IPS-15b (cell line): Measurements from ENCODE around the gene CTTNBP2.
A peak's percentile ranks its signal among the peaks of the same experiment; 100 is the strongest.

Source experiments
- H3K27me3 ChIP-seq: one replicate; pipeline ENCODE4 v1.6.1; 2013; ENCODE audit warnings: low read length; ENCODE audit not compliant: control insufficient read depth, insufficient read depth
- H3K36me3 ChIP-seq: one replicate; pipeline ENCODE4 v1.6.1; 2013; ENCODE audit warnings: low read length; ENCODE audit not compliant: control insufficient read depth, insufficient read depth
- H3K4me1 ChIP-seq: one replicate; pipeline ENCODE4 v1.6.1; 2013; ENCODE audit warnings: mild to moderate bottlenecking, low read length; ENCODE audit not compliant: control insufficient read depth, insufficient read depth
- H3K4me3 ChIP-seq: one replicate; pipeline ENCODE4 v1.5.1; 2013; ENCODE audit warnings: low read depth, low read length
- H3K9ac ChIP-seq: one replicate; pipeline ENCODE4 v1.6.1; 2013; ENCODE audit warnings: low read depth, mild to moderate bottlenecking, low read length
- H3K9me3 ChIP-seq: one replicate; pipeline ENCODE4 v1.6.1; 2013; ENCODE audit warnings: mild to moderate bottlenecking, low read length; ENCODE audit not compliant: control insufficient read depth, insufficient read depth

CTTNBP2 gene

GRCh38 chr7:117673367-117673766, 199.9 kb downstream of the CTTNBP2 start:
- Histone ChIP-seq H3K4me3 (peak overlapping the region; percentile 40), H3K9me3 (no peaks in the 10 kb centered on the region), H3K27me3 (no peaks in the 10 kb centered on the region), H3K4me1 (peaks cover 43% of the 10 kb centered on the region), H3K9ac (peak overlapping the region; percentile 61), H3K36me3 (no peaks in the 10 kb centered on the region)

- Histone ChIP-seq H3K27me3 (no peaks in the 10 kb centered on the region), H3K9ac (no peak overlapping the region), H3K9me3 (no peaks in the 10 kb centered on the region), H3K4me1 (peaks cover 43% of the 10 kb centered on the region), H3K4me3 (no peak overlapping the region), H3K36me3 (no peaks in the 10 kb centered on the region)
Measured at GRCh38 chr7:117672453-117672852, 200.8 kb downstream of the CTTNBP2 start.

- no peaks in the 10 kb centered on the region for H3K36me3 ChIP-seq
- no peaks in the 10 kb centered on the region for H3K27me3 ChIP-seq
- no peaks in the 10 kb centered on the region for H3K9me3 ChIP-seq
- peaks cover 29% of the 10 kb centered on the region for H3K4me1 ChIP-seq
- no peak overlapping the region for H3K4me3 ChIP-seq
- no peak overlapping the region for H3K9ac ChIP-seq
Measured at GRCh38 chr7:117669818-117670217, 203.4 kb downstream of the CTTNBP2 start.

GRCh38 chr7:117667456-117667855, 205.8 kb downstream of the CTTNBP2 start:
- Histone ChIP-seq H3K36me3 (no peaks in the 10 kb centered on the region), H3K9ac (no peak overlapping the region), H3K4me3 (no peak overlapping the region), H3K4me1 (peaks cover 14% of the 10 kb centered on the region), H3K27me3 (no peaks in the 10 kb centered on the region), H3K9me3 (no peaks in the 10 kb centered on the region)

GRCh38 chr7:117666689-117667088, 206.6 kb downstream of the CTTNBP2 start:
- Histone ChIP-seq H3K27me3 (no peaks in the 10 kb centered on the region), H3K4me1 (peaks cover 8% of the 10 kb centered on the region), H3K9ac (no peak overlapping the region), H3K9me3 (no peaks in the 10 kb centered on the region), H3K36me3 (no peaks in the 10 kb centered on the region), H3K4me3 (no peak overlapping the region)

GRCh38 chr7:117666031-117666430, 207.2 kb downstream of the CTTNBP2 start:
- Histone ChIP-seq H3K9me3 (no peaks in the 10 kb centered on the region), H3K27me3 (no peaks in the 10 kb centered on the region), H3K9ac (no peak overlapping the region), H3K36me3 (no peaks in the 10 kb centered on the region), H3K4me1 (peaks cover 3% of the 10 kb centered on the region), H3K4me3 (no peak overlapping the region)

GRCh38 chr7:117665368-117665767, 207.9 kb downstream of the CTTNBP2 start:
- no peaks in the 10 kb centered on the region for H3K27me3 ChIP-seq
- no peak overlapping the region for H3K9ac ChIP-seq
- H3K36me3 ChIP-seq: no peaks in the 10 kb centered on the region
- H3K4me1 ChIP-seq: peaks cover 3% of the 10 kb centered on the region
- no peaks in the 10 kb centered on the region for H3K9me3 ChIP-seq
- H3K4me3 ChIP-seq: no peak overlapping the region

GRCh38 chr7:117664047-117664446, 209.2 kb downstream of the CTTNBP2 start:
- Histone ChIP-seq H3K9ac (no peak overlapping the region), H3K4me1 (no peaks in the 10 kb centered on the region), H3K27me3 (no peaks in the 10 kb centered on the region), H3K9me3 (no peaks in the 10 kb centered on the region), H3K36me3 (no peaks in the 10 kb centered on the region), H3K4me3 (no peak overlapping the region)

- no peaks in the 10 kb centered on the region for H3K9me3 ChIP-seq
- H3K27me3 ChIP-seq: no peaks in the 10 kb centered on the region
- H3K4me1 ChIP-seq: no peaks in the 10 kb centered on the region
- no peak overlapping the region for H3K9ac ChIP-seq
- H3K36me3 ChIP-seq: no peaks in the 10 kb centered on the region
- H3K4me3 ChIP-seq: no peak overlapping the region
Measured at GRCh38 chr7:117661328-117661727, 211.9 kb downstream of the CTTNBP2 start.
